Measurements from ENCODE around the gene TTC3.
"Not testable (repeated sequence)": the region's sequence is repeated elsewhere in the genome, so short reads cannot be mapped to it uniquely, and the experiment has no call there.

The TTC3 gene

GRCh38 chr21:37088186-37088735 is 15.2 kb downstream of the TTC3 start:
- DNase-seq (ENCODE audit: low read depth, low spot score), result no peak

- no peak for DNase-seq (ENCODE audit: low read depth, low spot score)
Measured at GRCh38 chr21:37093977-37094376, 20.9 kb downstream of the TTC3 start.

DNA sequence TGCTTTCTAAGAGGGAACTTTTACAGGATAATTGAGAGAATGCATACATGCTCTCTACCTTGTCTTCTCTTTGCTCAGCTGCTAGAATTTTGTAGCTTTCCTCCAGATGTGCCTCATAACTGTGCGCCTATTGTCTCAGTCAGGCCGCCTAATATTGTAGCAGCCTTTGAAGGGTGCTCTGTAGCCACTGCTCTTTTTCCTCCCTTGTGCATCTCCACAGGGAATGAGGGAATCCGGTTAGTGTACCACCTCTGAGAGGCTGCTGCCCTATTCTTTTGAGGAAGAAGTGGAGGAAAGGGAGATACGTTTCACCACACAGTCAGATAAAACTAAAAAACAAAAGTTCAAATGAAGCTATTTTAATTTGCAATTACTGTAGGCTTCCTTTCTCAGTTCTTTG is 22.8 kb downstream of the TTC3 start:
- DNase-seq (ENCODE audit: low read depth, low spot score), result no peak

DNA sequence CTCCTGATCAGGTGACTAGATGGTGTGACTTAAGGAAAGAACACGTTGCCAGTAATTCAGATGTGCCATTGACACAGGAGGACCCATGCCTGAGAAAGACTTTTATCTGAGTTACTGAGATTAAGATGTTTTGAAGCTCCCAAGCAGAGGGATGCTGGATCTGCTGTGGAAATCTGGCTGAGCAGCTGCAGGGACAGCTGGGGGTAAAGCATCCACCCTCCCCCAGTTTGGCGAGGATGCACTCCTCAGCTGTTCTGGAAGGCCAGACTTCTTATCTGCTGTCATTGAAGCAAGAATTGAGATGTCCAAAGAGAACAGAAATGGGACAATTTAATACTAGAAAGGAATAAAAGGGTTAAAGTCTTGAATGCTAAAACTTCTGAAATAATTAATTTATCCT is 25.7 kb downstream of the TTC3 start:
- DNase-seq (ENCODE audit: low read depth, low spot score), result no peak

DNA sequence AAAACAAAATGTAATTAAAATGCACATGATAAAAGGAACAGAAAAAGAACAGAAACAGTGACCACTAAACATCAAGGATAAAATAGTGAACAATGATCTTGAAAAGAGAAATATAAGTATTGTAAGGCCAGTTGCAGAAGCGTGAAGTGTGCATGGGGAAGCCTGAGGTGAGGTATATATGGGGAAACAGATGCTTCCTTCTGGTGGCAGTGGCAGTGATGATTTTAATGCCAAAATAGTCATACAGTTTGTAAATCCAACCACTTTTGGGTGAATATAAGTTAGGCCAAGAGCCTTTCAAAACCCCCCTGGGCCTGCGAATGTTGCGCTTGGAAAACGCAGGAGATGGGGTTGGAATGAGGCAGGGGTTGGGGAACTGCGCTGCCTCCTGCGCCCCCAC is 27.3 kb downstream of the TTC3 start:
- no peak for DNase-seq (ENCODE audit: low read depth, low spot score)

- no peak for DNase-seq (ENCODE audit: low read depth, low spot score)
Measured at GRCh38 chr21:37101384-37101783, 28.3 kb downstream of the TTC3 start.

DNA sequence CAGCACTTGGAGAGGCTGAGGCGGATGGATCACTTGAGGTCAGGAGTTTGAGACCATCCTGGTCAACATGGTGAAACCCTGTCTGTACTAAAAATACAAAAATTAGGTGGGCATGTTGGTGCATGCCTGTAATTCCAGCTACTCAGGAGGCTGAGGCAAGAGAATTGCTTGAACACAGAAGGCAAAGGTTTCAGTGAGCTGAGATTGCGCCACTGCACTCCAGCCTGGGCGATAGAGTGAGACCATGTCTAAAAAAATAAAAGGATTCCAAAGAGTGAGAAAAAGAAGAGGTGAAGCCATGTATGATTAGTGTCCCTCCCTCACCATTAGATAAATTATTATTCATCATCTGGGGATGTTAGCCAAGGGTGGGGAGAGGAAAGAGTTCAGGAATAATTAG is 29.7 kb downstream of the TTC3 start:
- not testable (repeated sequence) for DNase-seq (ENCODE audit: low read depth, low spot score)

DNA sequence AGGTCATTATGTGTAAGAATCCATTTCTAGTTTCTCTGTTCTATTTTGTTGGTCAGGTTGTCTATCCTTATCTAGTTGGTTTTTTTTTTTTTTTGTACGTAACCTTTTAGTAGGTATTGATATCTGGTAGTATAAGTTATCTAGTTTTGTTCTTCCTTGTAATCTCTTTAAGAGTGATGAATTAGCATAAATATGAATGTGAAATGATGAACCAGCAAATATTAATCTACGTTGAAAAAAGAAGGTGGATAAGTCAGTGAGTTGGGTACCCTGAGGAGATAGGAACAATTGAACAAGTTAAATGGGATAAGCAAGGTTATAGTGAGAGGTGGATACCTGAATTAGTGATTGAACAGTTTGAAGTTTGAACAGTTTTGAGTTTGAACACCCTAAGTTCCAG is 33.9 kb downstream of the TTC3 start:
- no peak for DNase-seq (ENCODE audit: low read depth, low spot score)

DNA sequence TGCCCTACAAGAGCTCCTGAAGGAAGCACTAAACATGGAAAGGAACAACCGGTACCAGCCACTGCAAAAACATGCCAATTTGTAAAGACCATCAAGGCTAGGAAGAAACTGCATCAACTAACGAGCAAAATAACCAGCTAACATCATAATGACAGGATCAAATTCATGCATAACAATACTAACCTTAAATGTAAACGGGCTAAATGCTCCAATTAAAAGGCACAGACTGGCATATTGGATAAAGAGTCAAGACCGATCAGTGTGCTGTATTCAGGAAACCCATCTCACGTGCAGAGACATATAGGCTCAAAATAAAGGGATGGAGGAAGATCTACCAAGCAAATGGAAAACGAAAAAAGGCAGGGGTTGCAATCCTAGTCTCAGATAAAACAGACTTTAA is 38.0 kb downstream of the TTC3 start:
- not testable (repeated sequence) for DNase-seq (ENCODE audit: low read depth, low spot score)

DNA sequence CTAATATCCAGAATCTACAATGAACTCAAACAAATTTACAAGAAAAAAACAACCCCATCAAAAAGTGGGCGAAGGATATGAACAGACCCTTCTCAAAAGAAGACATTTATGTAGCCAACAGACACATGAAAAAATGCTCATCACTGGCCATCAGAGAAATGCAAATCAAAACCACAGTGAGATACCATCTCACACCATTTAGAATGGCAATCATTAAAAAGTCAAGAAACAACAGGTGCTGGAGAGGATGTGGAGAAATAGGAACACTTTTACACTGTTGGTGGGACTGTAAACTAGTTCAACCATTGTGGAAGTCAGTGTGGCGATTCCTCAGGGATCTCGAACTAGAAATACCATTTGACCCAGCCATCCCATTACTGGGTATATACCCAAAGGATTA is 41.2 kb downstream of the TTC3 start:
- DNase-seq (ENCODE audit: low read depth, low spot score), result not testable (repeated sequence)

GRCh38 chr21:37116459-37116858 is 43.4 kb downstream of the TTC3 start:
- DNase-seq (ENCODE audit: low read depth, low spot score), result not testable (repeated sequence)

DNA sequence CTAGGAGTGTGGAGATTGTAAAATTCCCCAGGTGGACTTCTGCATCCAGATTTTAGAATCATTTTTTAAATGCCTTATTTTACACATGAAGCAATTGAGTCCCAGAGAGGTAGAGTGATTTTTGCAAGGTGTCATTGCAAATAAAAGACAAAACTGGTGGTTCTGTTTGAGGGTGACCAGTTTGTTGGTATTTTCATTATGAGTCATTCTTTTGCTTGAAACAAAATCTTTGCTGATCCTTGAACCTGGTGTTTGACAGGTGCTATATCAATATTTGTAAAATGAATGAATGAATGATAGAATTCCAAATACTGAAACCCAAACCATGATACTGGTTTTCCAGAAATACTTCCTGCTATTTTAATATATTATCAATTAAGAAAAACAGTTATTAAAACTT is 44.1 kb downstream of the TTC3 start:
- no peak for DNase-seq (ENCODE audit: low read depth, low spot score)

DNA sequence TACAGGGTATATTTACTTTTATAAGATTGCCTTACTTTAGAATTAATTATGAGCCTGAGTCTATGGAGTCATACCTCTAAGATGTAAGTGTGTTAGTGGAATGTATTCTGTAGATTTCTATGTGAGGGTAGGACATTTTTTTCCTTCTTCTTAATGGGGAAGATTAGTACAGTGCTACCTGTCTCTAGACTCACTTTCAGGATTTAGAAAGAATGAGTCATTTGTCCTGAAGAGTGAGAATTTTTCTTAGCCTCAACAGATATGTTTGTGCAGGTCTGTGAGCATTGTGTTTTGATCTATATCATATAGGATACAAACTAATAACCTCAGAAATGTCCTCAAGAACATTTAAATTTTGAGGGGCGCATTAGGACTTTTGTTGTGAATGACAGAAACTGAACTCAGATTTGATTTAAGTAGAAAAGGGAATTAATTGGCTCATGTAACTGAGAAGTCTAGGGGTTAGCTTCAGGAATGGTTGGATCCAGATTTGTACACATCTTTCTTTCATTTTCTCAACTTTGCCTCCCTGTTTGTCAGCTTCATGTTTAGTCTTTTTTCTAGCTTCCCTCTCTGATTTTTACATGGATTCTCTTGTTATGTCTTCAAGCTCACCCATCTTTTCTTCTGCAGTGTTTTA is 45.3 kb downstream of the TTC3 start:
- no peak for DNase-seq (ENCODE audit: low read depth, low spot score)

- no peak for DNase-seq (ENCODE audit: low read depth, low spot score)
Measured at GRCh38 chr21:37119421-37120218, 46.6 kb downstream of the TTC3 start.

DNA sequence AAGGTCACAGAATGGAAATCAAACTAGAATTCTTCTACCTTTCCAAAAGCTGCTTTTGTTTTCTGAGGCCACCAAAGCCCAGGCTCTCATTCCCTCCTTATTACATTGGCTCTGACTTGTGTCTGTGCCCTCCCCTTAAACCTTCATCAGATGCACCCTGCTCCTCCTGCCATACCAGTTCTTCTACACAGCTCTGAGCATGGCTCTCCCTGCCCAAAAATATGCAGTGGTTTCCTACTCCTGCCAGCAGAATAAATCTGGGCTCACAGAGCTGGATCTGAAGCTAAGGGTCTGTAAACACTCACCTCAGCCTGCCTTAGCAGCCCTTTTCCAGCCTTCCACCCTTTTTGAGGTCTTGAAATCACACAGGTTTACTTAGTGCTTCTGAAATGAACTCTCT is 55.0 kb downstream of the TTC3 start:
- no peak for DNase-seq (ENCODE audit: low read depth, low spot score)

DNA sequence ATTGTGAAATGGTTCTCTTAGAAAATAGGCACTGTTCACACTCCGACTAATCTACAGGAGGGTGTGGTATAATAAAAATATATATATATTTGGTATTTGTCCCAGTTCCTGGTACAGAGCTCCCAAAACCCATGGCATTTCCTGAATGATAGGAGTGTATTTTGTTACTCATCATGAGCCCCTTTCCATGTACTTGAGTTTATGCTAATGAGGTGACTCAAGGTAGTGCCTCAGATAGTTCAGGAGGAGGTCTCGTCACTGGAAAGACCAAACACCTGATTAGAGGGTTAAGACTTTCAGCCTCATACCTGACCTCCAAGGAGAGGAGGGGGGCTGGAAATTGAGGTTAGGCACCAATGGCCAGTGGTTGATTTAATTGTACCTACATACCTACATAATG is 57.9 kb downstream of the TTC3 start:
- DNase-seq (ENCODE audit: low read depth, low spot score), result no peak

DNA sequence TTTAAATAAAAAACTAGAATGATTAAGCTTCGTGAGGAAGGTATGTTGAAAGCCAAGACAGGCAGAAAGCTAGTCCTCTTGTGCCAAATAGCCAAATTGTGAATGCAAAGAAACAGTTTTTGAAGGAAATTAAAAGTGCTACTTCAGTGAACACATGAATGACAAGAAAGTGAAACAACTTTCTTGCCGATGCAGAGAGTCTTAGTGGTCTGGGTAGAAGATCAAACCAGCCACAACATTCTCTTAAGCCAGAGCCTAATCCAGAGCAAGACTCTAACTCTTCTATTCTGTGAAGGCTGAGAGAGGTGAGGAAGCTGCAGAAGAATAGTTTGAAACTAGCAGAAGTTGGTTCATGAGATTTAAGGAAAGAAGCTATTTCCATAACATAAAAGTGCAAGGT is 63.2 kb downstream of the TTC3 start:
- DNase-seq (ENCODE audit: low read depth, low spot score), result no peak

GRCh38 chr21:37136744-37137143 is 63.7 kb downstream of the TTC3 start:
- no peak for DNase-seq (ENCODE audit: low read depth, low spot score)

DNA sequence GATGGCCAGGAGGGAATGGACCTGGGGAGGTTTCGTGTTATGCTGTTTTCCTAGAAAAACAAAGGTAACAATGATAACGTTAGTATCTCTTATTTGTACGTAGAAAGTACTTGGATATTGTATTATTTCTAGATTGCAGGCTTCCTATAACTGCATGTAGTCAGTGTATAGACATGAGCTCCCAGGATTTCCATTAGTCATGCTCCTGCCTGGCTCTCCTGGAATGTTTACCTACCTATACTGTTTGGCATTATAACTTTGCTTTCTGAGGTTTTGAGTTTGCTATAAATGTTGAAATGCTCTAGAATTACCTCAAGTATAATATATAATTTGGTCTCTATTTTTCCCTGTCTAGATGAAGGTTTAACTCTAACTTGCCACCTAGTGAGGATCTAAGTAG is 66.1 kb downstream of the TTC3 start:
- no peak for DNase-seq (ENCODE audit: low read depth, low spot score)

DNA sequence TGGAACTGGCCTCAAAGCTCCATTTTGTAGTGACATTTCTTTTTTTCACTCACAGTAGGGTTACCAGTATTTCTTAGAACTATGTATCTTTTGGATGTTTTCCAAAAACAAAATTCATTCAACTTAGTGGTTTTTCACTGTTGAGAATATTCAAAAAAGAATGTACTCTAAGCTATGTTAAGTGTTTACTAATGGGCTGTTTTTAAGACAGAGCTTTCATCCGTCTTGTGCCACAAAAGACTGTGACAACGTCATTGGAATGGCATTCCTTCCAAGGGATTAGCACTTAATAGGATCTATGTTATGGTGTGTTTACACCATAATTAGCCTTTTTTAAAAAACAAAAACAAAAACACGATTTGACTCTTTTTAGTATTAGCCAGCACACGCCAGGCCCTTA is 66.8 kb downstream of the TTC3 start:
- DNase-seq (ENCODE audit: low read depth, low spot score), result no peak

DNA sequence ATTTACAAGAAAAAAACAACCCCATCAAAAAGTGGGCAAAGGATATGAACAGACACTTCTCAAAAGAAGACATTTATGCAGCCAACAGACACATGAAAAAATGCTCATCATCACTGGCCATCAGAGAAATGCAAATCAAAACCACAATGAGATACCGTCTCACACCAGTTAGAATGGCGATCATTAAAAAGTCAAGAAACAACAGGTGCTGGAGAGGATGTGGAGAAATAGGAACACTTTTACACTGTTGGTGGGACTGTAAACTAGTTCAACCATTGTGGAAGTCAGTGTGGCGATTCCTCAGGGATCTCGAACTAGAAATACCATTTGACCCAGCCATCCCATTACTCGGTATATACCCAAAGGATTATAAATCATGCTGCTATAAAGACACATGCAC is 70.3 kb downstream of the TTC3 start:
- not testable (repeated sequence) for DNase-seq (ENCODE audit: low read depth, low spot score)

GRCh38 chr21:37145635-37146111 is 72.6 kb downstream of the TTC3 start:
- no peak for DNase-seq (ENCODE audit: low read depth, low spot score)
